Measurements from ENCODE around the gene LPXN. TPM values are rescaled to one million over a fixed set of nuclear protein-coding genes. Genes with fewer than 3 reads are reported as not detected.

LPXN gene
- total RNA-seq, 1 experiment from 2014 or later: 7.8 TPM

GRCh38 chr11:58508814-58509213, 66.8 kb downstream of the LPXN start:
- peaks cover 3% of the 10 kb centered on the region for H3K4me1 Mint-ChIP-seq (ENCODE audit: insufficient read depth, unreplicated experiment)
- no peaks in the 10 kb centered on the region for H3K9me3 Mint-ChIP-seq (ENCODE audit: unreplicated experiment)
- POLR2A ChIA-PET: interaction anchor here (0.8 to 1.5 kb wide), 2 partner anchors 9 to 1052 kb away, joined by 3 to 4 read pairs; no protein-coding TSS in a partner anchor
- no peak for DNase-seq (ENCODE audit: unreplicated experiment)
- BruUV-seq (replicated peaks): no TSS peak
- no peaks in the 10 kb centered on the region for H3K27me3 Mint-ChIP-seq (ENCODE audit: insufficient read depth, unreplicated experiment)
- no peak for TF ChIP-seq CTCF (IDR thresholded peaks at IDR 0.05; ENCODE audit: unreplicated experiment)
- CTCF ChIA-PET: interaction anchor here (0.6 to 1.9 kb wide), 6 partner anchors 9 to 1073 kb away, joined by 3 to 9 read pairs (median 4); no protein-coding TSS in a partner anchor
- H3K36me3 Mint-ChIP-seq (ENCODE audit: insufficient read depth, unreplicated experiment): no peaks in the 10 kb centered on the region
- H3K27ac Mint-ChIP-seq (ENCODE audit: low read depth, unreplicated experiment): no peak overlapping the region
- H3K4me3 Mint-ChIP-seq (ENCODE audit: unreplicated experiment): no peak overlapping the region
- intact Hi-C loops (cut with micrococcal nuclease): no loop called here

- DNase-seq (ENCODE audit: unreplicated experiment): no peak
- Mint-ChIP-seq H3K4me3 (ENCODE audit: unreplicated experiment) (no peak within 1 kb of the TSS), H3K27ac (ENCODE audit: low read depth, unreplicated experiment) (no peak within 1 kb of the TSS), H3K9me3 (ENCODE audit: unreplicated experiment) (no peaks in the 10 kb centered on the region), H3K27me3 (ENCODE audit: insufficient read depth, unreplicated experiment) (no peaks in the 10 kb centered on the region), H3K36me3 (ENCODE audit: insufficient read depth, unreplicated experiment) (no peaks in the 10 kb centered on the region), H3K4me1 (ENCODE audit: insufficient read depth, unreplicated experiment) (no peaks in the 10 kb centered on the region)
- no TSS peak for BruUV-seq (replicated peaks)
- no peak for TF ChIP-seq CTCF (IDR thresholded peaks at IDR 0.05; ENCODE audit: unreplicated experiment)
- ChIA-PET CTCF (interaction anchor here (0.8 to 1.7 kb wide), 3 partner anchors 8 to 707 kb away, joined by 3 to 4 read pairs (median 3); no protein-coding TSS in a partner anchor), POLR2A (interaction anchor here (1.5 kb wide), 1 partner anchor 9 kb away, joined by 4 read pairs; no protein-coding TSS in a partner anchor)
- intact Hi-C loops (cut with micrococcal nuclease): no loop called here
These were observed 67.7 kb downstream of the LPXN start, which contains the start of gene OR5B21 for GRCh38 chr11:58508005-58508404. Gene OR5B21, minus strand, starts transcription at chr11:58508105. Its CDS starts 0 bp downstream, at chr11:58508105.

GRCh38 chr11:58507355-58507754, 68.3 kb downstream of the LPXN start:
- Mint-ChIP-seq H3K27me3 (ENCODE audit: insufficient read depth, unreplicated experiment) (no peaks in the 10 kb centered on the region), H3K9me3 (ENCODE audit: unreplicated experiment) (no peaks in the 10 kb centered on the region), H3K4me3 (ENCODE audit: unreplicated experiment) (no peak overlapping the region), H3K36me3 (ENCODE audit: insufficient read depth, unreplicated experiment) (no peaks in the 10 kb centered on the region), H3K4me1 (ENCODE audit: insufficient read depth, unreplicated experiment) (no peaks in the 10 kb centered on the region), H3K27ac (ENCODE audit: low read depth, unreplicated experiment) (no peak overlapping the region)
- ChIA-PET CTCF (interaction anchor here (1.0 to 2.0 kb wide), 2 partner anchors 9 to 16 kb away, joined by 3 to 4 read pairs; no protein-coding TSS in a partner anchor), POLR2A (no interaction called here)
- DNase-seq (ENCODE audit: unreplicated experiment): no peak
- intact Hi-C loops (cut with micrococcal nuclease): no loop called here
- no peak for TF ChIP-seq CTCF (IDR thresholded peaks at IDR 0.05; ENCODE audit: unreplicated experiment)
- no TSS peak for BruUV-seq (replicated peaks)

GRCh38 chr11:58506935-58507334, 68.7 kb downstream of the LPXN start:
- Mint-ChIP-seq H3K27ac (ENCODE audit: low read depth, unreplicated experiment) (no peak overlapping the region), H3K36me3 (ENCODE audit: insufficient read depth, unreplicated experiment) (no peaks in the 10 kb centered on the region), H3K9me3 (ENCODE audit: unreplicated experiment) (no peaks in the 10 kb centered on the region), H3K4me3 (ENCODE audit: unreplicated experiment) (no peak overlapping the region), H3K4me1 (ENCODE audit: insufficient read depth, unreplicated experiment) (no peaks in the 10 kb centered on the region), H3K27me3 (ENCODE audit: insufficient read depth, unreplicated experiment) (no peaks in the 10 kb centered on the region)
- no peak for TF ChIP-seq CTCF (IDR thresholded peaks at IDR 0.05; ENCODE audit: unreplicated experiment)
- no TSS peak for BruUV-seq (replicated peaks)
- DNase-seq (ENCODE audit: unreplicated experiment): no peak
- ChIA-PET POLR2A (no interaction called here), CTCF (interaction anchor here (2.0 kb wide), 1 partner anchor 17 kb away, joined by 4 read pairs; no protein-coding TSS in a partner anchor)
- intact Hi-C loops (cut with micrococcal nuclease): no loop called here

Measured in MCF 10A (cell line).